Activated CD4-positive, CD25-positive, alpha-beta regulatory T cell treated with anti-CD3 and anti-CD28 coated beads, Interleukin-2, amount 50 U/mL, for 24 hours (primary cell): Measurements from ENCODE around the gene PKNOX2.

Source experiments
- ATAC-seq, 2 donors: fragments of 150-1000 bp; cut with Tn5 transposase; one replicate each; pipeline ENCODE4 v1.10.0; 2021; ENCODE audit warnings: mild to moderate bottlenecking in 1 of 2, moderate library complexity in 1 of 2

Gene PKNOX2

GRCh38 chr11:125289419-125290098 is 125.0 kb downstream of the PKNOX2 start:
- no peak for ATAC-seq

DNA sequence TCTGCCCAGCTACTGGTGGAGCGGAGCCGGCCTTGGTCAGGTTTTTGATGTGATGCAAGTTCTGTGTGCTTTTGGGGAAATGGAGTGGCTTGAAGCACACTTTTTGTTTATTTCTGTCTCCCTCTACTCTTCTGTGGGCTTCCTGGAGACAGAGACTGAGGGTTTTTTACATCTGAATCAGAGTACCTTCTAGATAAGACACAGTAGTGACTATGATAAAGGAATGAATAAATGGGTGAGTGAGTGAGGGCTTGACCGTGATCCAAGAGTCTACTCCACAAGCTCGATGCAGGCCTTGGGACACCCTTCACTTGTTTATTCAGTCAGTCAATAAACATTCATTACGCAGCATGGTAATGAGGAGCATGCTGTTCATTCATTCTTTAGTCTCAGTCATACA is 125.7 kb downstream of the PKNOX2 start:
- ATAC-seq, result no peak

GRCh38 chr11:125292100-125292499 is 127.5 kb downstream of the PKNOX2 start:
- no peak for ATAC-seq

GRCh38 chr11:125293596-125293995 is 129.0 kb downstream of the PKNOX2 start:
- ATAC-seq, result no peak

- no peak for ATAC-seq
Observed at GRCh38 chr11:125295931-125296330, 131.4 kb downstream of the PKNOX2 start.

DNA sequence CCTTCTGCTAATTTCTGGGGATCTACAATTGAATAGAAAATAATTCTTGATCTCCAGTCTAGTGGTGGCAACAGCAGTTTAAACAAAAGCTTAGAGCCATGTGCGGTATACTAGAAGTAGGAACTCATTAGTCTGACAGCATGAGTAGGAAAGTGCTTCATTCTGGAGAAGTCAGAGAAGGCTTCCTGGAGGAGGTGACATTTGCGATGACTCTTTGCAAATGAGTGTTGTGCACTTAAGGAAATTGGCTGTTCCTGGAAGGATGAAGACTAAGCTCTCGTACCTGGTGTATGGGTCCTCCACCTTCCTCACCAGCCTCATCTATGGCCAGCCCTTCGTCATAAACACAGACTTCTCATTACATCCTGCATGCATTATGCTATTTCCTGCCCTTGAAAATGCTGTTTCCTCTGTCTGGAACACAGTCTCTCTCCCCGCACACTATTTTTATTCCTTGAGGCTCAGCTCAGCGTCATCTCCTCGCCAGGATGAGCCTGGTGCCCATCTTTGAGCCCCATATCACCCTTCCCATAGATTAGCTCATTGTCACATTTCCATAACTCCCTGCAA is 132.9 kb downstream of the PKNOX2 start:
- ATAC-seq, result no peak

DNA sequence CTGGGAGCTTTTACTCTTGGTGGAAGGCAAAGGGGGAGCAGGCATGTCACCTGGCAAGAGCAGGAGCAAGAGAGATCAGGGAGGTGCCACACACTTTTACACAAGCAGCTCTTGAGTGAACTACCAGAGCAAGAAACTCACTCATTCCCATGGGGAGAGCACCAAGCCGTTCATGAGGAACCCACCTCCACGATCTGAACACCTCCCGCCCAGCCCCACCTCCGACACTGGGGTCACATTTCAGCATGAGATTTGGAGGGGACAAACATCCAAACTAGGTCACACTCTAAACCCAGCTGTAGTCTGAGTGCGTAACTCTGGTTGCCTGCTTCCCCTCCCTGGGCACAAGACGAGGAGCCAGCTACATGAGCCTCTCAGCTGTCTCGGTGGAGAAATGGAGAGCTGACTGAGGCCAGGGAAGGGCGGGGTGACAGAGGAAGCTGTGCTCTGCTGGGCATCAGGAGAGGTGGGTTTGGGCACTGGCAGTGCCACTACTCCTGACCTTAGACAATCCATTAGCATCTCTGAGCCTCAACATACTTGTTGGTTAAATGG is 134.6 kb downstream of the PKNOX2 start:
- no peak for ATAC-seq

DNA sequence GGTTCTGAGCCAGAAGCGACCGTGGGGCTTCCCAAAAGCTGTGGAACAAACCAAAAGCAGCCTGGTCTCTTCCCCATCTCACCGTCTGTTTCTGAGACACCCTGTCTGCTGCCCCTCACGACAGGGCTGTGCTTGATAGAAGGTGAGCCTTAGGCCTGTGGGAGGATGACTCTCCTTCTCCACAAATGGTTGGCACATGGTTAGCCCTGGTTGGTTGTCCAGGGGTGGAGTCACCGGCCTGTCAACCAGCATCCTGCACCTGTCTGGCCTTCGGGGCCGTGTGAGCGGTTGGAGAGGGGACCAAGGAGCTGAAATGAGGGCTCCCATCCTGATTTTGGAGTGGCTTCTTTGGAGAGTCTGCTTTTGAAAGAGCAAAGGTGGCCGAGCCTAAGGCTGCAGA is 135.3 kb downstream of the PKNOX2 start:
- no peak for ATAC-seq

DNA sequence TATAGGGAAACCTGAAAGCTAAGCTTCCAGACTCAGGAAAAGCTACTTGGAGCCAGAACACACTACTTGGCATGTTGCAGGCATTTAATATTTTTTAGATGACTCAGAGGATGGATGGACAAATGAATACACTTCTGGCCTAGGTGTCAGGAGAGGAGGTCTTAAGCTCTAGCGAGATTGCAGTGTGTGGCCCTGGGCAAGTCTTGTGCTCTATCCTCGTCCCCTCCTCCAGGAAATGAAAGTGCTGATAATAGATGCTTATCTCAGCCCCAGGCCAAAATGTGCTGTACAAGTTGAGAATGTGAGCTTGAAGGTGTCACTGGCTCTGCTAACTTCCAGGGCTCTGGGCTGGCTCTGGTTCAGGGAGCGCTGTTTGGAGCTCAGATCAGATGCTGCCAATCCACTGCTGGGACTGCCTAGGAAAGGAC is 136.3 kb downstream of the PKNOX2 start:
- no peak for ATAC-seq

- no peak for ATAC-seq
Observed at GRCh38 chr11:125301346-125301745, 136.8 kb downstream of the PKNOX2 start.

DNA sequence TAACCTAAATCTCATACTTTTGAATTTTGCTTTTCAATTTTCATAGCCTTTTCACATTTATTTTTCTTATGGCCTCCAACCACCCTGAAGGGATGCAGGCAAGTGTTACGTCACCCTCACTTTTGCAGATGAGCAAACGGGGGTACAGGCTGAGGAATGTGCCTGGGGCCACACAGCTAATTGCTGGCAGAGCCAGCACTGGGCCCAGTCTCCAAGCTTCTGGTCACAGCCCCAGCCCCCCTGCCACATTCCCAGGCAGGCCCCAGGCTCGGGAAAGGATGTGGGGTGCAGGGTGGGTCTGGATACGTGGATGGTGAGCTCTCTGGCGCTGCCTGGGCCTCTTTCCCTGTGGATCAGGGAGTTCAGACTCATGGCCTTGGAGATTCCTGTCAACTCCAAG is 138.6 kb downstream of the PKNOX2 start:
- no peak for ATAC-seq

GRCh38 chr11:125303694-125304093 is 139.1 kb downstream of the PKNOX2 start:
- ATAC-seq, result no peak

DNA sequence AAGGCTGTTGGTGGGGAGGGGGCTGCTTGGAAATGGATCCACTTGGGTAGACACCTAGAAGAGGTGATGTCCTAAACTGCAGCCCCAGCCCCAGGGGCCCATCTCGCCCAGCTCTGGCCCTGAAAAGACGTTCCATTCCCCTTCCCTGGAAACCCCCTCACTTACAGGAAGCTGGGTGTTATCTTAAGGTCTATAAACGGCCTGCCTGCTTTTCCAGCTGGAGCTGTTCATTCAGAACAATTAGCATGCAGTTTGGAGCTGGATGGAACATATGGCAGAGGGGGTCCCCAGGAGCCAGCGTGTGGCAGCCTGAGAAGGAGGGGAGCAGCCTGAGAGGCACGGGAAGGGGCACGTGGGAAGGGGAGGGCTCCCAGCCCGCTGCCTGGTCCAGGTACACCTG is 139.6 kb downstream of the PKNOX2 start:
- ATAC-seq, result no peak

- ATAC-seq, result no peak
Observed at GRCh38 chr11:125304876-125305275, 140.3 kb downstream of the PKNOX2 start.

DNA sequence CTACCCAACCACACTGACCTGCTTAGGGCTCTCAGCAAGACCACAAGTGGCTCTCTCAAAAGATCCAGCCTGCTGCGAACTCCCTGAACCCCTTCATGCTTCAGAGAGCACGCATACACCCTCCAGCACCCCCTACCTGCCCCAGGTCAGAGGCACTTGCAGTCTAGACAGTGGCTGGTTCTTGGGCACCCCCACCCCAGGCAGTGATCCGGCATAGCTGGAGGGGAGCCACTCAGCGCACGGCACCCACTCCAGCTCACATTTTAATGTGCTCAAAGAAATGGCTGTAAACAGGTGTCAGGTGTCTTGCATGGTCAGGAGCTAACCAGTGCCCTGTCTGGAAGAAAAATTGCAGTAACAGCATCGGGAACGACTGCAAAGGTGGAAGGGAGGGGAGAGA is 140.8 kb downstream of the PKNOX2 start:
- ATAC-seq, result no peak

- ATAC-seq, result no peak
Observed at GRCh38 chr11:125306476-125306875, 141.9 kb downstream of the PKNOX2 start.

- no peak for ATAC-seq
Observed at GRCh38 chr11:125308246-125308645, 143.7 kb downstream of the PKNOX2 start.

DNA sequence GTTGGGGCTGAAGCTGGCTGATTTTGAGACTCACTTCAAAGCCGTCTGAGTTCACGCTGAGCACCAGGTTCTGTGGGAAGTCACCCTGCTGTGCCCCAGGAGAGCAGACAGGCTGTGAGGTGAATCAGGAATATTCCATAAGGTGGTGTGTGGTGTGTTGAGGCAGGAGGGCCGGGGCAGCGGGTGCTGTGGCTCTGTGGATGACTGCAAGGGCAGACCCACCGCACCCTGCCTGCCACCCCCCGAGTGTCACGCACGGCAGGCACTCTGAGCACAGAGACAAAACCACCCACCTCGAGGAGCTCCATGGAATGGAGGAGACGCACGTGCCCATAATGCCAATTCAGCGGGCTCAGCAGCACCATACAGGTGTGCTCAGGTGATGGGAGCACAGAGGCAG is 147.8 kb downstream of the PKNOX2 start:
- no peak for ATAC-seq

GRCh38 chr11:125312812-125313211 is 148.3 kb downstream of the PKNOX2 start:
- no peak for ATAC-seq

- no peak for ATAC-seq
Observed at GRCh38 chr11:125313271-125314219, 149.0 kb downstream of the PKNOX2 start.

DNA sequence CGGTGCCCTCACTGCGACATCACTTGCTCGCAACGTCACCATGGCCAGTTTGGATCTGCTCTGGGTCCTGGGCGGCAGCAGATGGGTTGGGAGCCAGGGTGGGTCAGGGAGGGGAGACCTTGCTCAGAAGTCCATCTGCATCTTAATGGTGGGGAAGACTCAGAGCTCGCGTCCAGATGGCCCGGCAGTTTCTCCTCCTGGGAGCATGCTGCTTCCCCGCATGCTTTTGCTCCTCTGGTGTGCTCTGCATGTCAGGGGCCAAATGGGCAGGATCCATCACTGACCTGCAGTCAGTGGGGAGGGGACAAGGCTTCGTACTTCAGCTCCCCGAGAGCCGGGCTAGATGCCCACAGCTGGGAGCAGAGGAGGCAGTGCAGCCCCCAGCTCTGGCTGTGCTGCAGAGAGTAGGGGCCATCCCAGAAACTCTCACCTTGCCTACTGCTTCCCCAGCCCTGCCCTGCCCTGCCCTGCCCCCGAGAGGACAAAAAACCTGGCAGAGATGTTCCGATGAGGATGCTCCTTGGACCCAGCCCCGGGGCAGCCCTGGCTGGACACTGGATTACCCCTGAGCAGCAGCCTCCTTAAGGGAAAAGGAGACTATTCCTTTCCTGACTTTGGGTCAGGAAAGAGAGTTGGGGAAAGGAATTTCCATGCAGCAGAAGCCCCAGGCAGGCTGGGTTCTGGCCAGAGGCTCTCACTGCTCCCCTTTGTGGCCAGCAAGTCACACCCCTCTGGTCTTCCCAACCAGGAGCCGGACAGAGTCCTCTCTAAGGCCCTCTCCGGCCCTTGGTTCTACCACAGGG is 149.9 kb downstream of the PKNOX2 start:
- no peak for ATAC-seq

DNA sequence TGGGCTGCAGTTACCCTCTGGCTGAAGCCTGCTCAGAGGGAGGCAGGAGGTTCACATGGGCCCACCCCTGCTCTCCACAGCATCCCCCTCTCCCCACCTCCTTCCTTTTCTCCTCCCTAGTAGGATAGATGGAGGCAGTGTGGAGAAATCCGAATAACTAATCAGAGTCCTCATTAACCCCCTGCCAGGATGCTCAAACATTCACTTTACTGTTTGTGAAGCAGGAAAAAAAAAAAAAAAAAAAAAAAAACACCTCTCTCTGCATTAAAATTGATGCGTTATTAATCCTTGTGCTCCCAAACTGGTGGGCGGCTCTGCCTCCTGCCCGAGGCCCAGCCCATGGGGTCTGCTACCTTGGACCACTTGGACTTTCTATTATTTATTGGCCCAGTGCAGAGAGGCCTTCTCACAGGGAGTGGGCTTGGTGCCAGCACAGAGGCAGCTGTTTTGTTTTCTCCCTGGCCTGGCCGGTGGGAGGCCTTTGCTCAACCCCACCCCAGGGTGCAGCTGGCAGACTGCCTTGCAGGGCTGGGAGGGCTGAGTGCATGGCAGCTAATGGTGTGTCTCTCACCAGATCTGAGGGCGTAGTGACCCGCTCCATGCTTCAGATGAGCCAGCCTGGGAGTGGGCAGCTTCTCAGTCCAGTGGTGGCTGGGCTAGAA is 150.7 kb downstream of the PKNOX2 start:
- ATAC-seq, result no peak
